Measurements from ENCODE around the gene TBC1D1.

GRCh38 chr4:38132107-38132673 lies 241.3 kb downstream of the TBC1D1 start:
- TF ChIP-seq ZNF565 (CRISPR knock-in tag; conservative IDR thresholded peaks at IDR 0.05; ENCODE audit: low read depth) (no peak), ZFP30 (CRISPR knock-in tag; IDR thresholded peaks at IDR 0.05) (no peak), GLIS3 (CRISPR knock-in tag; IDR thresholded peaks at IDR 0.05) (no peak), PPARA (CRISPR knock-in tag; IDR thresholded peaks at IDR 0.05; ENCODE audit: borderline replicate concordance) (no peak), CSDC2 (CRISPR knock-in tag; IDR thresholded peaks at IDR 0.05) (no peak)
- TF ChIP-seq, protein P1, sequence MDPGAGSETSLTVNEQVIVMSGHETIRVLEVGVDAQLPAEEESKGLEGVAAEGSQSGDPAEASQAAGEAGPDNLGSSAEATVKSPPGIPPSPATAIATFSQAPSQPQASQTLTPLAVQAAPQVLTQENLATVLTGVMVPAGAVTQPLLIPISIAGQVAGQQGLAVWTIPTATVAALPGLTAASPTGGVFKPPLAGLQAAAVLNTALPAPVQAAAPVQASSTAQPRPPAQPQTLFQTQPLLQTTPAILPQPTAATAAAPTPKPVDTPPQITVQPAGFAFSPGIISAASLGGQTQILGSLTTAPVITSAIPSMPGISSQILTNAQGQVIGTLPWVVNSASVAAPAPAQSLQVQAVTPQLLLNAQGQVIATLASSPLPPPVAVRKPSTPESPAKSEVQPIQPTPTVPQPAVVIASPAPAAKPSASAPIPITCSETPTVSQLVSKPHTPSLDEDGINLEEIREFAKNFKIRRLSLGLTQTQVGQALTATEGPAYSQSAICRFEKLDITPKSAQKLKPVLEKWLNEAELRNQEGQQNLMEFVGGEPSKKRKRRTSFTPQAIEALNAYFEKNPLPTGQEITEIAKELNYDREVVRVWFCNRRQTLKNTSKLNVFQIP (CRISPR knock-in tag; IDR thresholded peaks at IDR 0.05; ENCODE audit: borderline replicate concordance, low read depth), result no peak
